ENCODE results near the gene SLC37A3.
"Not testable (repeated sequence)": the region's sequence is repeated elsewhere in the genome, so short reads cannot be mapped to it uniquely, and the experiment has no call there.

SLC37A3 gene

DNA sequence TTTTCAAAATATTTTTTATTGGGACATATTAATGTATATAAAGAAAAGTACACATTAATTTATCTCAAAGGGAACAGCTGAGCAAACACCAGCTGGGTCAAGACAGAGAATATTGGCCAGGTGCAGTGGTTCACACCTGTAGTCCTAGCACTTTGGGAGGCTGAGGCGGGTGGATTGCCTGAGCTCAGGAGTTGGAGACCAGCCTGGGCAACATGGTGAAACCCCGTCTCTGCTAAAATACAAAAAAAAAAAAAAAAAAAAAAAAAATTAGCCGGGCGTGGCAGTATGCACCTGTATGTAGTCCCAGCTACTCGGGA lies 19.8 kb upstream of the SLC37A3 start:
- H3K9me3 ChIP-seq; H3K4me3 ChIP-seq; H3K4me1 ChIP-seq; H3K27me3 ChIP-seq (ENCODE audit: low read depth); in situ Hi-C loops (cut with MboI; ENCODE audit: low sequenced_read_pairs); DNase-seq (ENCODE audit: low spot score in 2 of 2); H3K36me3 ChIP-seq (replicated peaks): not testable (repeated sequence)

DNA sequence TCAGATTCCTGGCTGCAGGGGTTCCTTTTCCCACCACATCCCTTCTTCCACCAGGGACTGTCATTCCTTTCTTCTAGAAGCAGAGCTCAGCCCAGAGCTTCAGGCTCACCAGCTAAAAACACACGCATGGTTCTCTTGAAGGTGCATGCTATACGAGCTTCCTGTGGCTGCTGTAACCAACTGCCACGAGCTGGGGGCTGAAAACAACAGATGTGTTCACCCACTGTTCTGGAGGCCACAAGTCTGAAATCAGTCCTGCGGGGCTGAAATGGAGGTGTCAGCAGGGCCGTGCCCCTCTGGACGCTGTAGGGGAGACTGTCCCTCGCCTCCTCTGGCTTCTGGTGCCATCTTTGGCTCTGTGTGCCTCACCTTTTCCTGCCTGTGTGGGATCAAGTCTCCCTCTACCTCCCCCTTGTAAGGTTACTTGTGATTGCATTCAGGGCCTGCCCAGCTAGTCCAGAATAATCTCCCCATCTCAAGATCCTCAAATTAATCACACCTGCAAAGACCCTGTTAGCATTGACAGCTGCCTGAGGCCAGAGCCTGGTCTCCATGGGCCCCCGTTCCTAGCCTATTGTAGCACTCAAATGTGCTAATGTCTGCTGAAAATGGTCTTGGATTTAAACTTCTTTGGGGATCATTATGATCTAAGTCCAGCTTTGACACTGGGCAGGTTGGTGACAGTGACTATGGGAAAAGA lies 19.3 kb upstream of the SLC37A3 start:
- no peak overlapping the region for H3K4me3 ChIP-seq
- H3K36me3 ChIP-seq (replicated peaks): no peaks in the 10 kb centered on the region
- H3K4me1 ChIP-seq: no peaks in the 10 kb centered on the region
- no peak for DNase-seq (ENCODE audit: low spot score in 2 of 2)
- H3K9me3 ChIP-seq: no peaks in the 10 kb centered on the region
- peaks cover 3% of the 10 kb centered on the region; the same call in 1 of the 2 replicates for H3K27me3 ChIP-seq (ENCODE audit: low read depth)
- in situ Hi-C loops (cut with MboI; ENCODE audit: low sequenced_read_pairs): no loop called here

DNA sequence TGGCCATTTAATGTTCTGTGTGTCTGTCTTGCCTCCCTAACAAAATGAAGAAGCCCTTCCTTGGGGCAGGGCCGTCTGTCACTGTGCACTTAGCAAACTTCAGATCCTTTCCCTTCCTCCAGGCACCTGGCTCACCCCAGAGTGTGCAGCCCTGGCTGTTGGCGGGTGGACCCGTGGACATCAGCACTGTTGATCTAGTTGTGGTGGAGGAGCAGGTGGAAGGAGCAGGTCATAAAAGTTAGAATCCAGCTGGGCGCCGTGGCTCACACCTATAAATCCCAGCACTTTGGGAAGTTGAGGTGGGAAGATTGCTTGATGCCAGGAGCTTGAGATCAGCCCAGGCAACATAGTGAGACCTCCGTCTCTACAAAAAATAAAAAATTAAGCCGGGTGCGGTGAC lies 18.2 kb upstream of the SLC37A3 start:
- in situ Hi-C loops (cut with MboI; ENCODE audit: low sequenced_read_pairs): no loop called here
- Histone ChIP-seq H3K9me3 (no peaks in the 10 kb centered on the region), H3K4me3 (no peak overlapping the region), H3K4me1 (no peaks in the 10 kb centered on the region), H3K36me3 (replicated peaks) (no peaks in the 10 kb centered on the region), H3K27me3 (ENCODE audit: low read depth) (peaks cover 3% of the 10 kb centered on the region; the same call in 1 of the 2 replicates)
- DNase-seq (ENCODE audit: low spot score in 2 of 2): no peak

DNA sequence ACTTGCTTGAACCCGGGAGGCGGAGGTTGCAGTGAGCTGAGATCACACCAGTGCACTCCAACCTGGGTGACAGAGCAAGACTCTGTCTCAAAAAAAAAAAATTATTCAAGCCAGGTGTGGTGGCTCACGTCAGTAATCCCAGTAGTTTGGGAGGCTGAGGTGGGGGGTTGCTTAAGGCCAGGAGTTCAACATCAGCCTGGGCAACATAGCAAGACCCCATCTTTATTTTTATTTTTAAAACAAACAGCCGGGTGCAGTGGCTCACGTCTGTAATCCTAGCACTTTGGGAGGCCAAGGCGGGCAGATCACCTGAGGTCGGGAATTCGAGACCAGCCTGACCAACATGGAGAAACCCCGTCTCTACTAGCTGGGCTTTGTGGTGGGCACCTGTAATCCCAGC lies 17.5 kb upstream of the SLC37A3 start:
- H3K4me1 ChIP-seq; H3K9me3 ChIP-seq; DNase-seq (ENCODE audit: low spot score in 2 of 2); H3K4me3 ChIP-seq; in situ Hi-C loops (cut with MboI; ENCODE audit: low sequenced_read_pairs); H3K27me3 ChIP-seq (ENCODE audit: low read depth); H3K36me3 ChIP-seq (replicated peaks): not testable (repeated sequence)

DNA sequence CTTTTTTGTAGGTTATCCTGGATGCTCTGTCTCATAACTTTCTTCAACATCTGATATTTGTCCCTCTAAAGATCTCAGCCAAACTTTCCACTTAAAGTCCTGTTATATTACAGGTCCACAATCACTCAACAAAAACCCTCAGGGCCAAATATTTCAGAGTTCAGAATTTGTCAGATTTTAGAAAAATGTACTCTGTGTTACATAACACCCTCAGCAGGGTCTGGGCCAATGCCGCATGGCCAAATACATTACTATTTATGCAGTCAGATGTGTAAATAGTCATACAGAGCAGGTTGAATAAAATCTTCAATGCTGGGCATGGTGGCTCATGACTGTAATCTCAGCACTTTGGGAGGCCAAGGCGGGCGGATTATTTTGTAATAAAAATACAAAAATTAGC lies 17.0 kb upstream of the SLC37A3 start:
- Histone ChIP-seq H3K4me3 (no peak overlapping the region), H3K4me1 (no peaks in the 10 kb centered on the region), H3K27me3 (ENCODE audit: low read depth) (peaks cover 3% of the 10 kb centered on the region; the same call in 1 of the 2 replicates), H3K9me3 (no peaks in the 10 kb centered on the region), H3K36me3 (replicated peaks) (no peaks in the 10 kb centered on the region)
- DNase-seq (ENCODE audit: low spot score in 2 of 2): no peak
- in situ Hi-C loops (cut with MboI; ENCODE audit: low sequenced_read_pairs): no loop called here

DNA sequence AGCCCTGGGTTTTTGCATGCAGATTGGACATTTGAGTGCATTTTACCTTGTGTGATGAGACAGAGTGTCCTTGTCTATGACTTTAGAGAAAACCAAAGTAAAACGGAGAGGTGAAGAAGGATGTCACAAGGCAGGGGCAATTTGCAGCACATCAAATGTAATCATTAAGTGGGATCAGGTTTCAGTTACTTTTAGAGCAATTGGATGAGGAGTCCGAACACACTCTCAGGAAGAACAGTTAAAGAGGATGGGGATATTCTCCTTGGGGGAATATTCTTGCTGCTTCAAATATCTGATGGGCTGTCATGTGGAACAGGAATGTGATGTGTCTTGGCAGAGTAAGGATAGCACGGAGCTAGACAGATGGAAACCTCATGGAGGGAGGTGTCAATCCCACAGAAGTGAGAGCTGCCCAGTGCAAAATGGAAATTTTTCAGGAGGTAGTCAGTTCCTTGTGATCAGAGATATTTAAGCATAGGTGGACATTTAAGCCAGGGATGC lies 6.3 kb upstream of the SLC37A3 start:
- H3K4me3 ChIP-seq: no peak overlapping the region
- H3K27me3 ChIP-seq (ENCODE audit: low read depth): no peaks in the 10 kb centered on the region
- no peaks in the 10 kb centered on the region for H3K9me3 ChIP-seq
- H3K36me3 ChIP-seq (replicated peaks): no peaks in the 10 kb centered on the region
- in situ Hi-C loops (cut with MboI; ENCODE audit: low sequenced_read_pairs): no loop called here
- no peaks in the 10 kb centered on the region for H3K4me1 ChIP-seq
- DNase-seq (ENCODE audit: low spot score in 2 of 2): no peak

DNA sequence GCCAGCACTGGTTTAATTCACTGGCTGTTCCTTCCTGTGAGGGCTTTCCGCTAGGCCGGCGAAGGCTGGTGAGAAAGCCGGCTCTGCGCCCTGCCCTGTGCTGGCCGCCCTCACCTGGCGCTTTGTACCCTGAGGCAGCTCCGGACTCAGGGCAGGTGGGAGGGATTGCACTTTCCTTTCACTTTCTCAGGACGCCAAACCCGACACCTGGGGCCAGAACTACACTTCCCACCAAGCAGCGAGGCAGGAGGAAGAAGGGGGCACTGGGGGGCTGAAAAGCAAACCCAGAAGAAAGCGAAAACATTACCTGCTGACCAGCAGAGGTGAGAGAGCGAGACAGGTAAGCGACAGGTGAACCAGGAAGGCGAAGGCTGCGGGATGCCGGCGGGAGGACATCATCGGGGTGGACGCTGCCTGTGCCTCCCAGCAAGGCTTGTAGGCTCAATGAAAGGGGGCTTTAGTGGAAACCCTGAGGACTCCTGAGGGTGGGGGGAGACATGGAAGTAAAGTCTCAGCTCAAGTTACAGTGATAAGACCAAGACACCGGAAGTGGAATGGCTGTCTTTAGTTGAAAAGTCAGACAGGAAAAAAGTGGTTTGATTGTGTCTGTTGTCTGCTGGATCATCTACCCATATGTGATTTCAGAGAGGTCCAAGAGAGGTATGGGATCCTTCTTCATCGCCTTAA lies 5.7 kb upstream of the SLC37A3 start, which contains the start of gene RAB19:
RAB19 (plus strand) TSS at position 181 of the 687 bp plus-strand sequence. CDS start 3,589 bp downstream, outside the sequence.
- H3K9me3 ChIP-seq: no peaks in the 10 kb centered on the region
- in situ Hi-C loops (cut with MboI; ENCODE audit: low sequenced_read_pairs): no loop called here
- DNase-seq (ENCODE audit: low spot score in 2 of 2): no peak
- no peaks in the 10 kb centered on the region for H3K36me3 ChIP-seq (replicated peaks)
- H3K27me3 ChIP-seq (ENCODE audit: low read depth): no peaks in the 10 kb centered on the region
- no peak within 1 kb of the TSS for H3K4me3 ChIP-seq
- no peaks in the 10 kb centered on the region for H3K4me1 ChIP-seq

DNA sequence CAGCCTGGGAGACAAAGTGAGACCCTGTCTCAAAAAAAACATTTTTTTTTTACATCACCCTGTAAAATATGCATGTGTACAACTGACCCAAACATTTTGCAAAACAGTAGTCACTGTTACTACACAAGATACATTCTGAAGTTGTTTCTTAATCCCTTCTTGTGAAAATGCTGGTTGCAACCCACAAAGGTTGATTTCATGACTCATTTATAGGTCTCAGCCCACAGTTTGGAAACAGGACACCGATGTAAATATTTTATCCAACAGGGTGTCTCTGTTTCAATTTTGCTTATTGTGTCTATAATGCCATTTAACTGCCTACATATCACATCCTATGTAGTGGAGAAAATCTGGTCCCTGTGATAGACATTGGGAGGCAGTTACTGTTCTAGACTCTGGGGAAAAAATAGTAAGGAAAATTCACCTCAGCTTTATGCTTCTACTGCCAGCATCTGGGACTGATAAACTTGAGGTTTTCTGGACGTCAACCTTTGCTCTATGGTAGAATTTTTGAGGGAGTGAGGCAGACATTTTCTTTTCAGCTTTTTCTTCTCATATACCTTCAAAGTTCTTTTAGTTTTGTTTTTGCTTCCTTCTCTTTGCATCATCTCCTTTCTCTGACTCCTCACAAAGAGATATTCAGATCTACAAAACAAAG lies 4.0 kb upstream of the SLC37A3 start:
- no peak for DNase-seq (ENCODE audit: low spot score in 2 of 2)
- in situ Hi-C loops (cut with MboI; ENCODE audit: low sequenced_read_pairs): no loop called here
- Histone ChIP-seq H3K4me1 (peaks cover 2% of the 10 kb centered on the region), H3K4me3 (no peak overlapping the region), H3K36me3 (replicated peaks) (no peaks in the 10 kb centered on the region), H3K9me3 (no peaks in the 10 kb centered on the region), H3K27me3 (ENCODE audit: low read depth) (no peaks in the 10 kb centered on the region)

DNA sequence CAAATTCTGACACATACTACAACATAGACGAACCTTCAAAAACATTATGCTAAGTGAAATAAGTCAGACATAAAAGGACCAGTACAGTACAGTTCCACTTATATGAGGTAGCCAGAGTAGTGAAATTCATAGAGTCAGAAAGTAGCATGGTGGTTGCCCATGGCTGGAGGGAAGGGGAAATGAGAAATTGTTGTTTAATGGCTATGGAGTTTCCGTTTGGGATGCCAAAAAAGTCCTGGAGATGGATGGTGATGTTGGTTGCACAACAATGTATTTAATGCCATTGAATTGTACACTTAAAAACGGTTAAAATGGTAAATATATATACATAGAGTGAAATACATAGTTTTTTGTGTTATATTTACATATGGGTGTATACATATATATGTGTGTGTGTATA lies 2.1 kb upstream of the SLC37A3 start:
- Histone ChIP-seq H3K4me3 (no peak overlapping the region), H3K36me3 (replicated peaks) (no peaks in the 10 kb centered on the region), H3K27me3 (ENCODE audit: low read depth) (no peaks in the 10 kb centered on the region), H3K4me1 (peaks cover 7% of the 10 kb centered on the region), H3K9me3 (no peaks in the 10 kb centered on the region)
- no peak for DNase-seq (ENCODE audit: low spot score in 2 of 2)
- in situ Hi-C loops (cut with MboI; ENCODE audit: low sequenced_read_pairs): no loop called here

DNA sequence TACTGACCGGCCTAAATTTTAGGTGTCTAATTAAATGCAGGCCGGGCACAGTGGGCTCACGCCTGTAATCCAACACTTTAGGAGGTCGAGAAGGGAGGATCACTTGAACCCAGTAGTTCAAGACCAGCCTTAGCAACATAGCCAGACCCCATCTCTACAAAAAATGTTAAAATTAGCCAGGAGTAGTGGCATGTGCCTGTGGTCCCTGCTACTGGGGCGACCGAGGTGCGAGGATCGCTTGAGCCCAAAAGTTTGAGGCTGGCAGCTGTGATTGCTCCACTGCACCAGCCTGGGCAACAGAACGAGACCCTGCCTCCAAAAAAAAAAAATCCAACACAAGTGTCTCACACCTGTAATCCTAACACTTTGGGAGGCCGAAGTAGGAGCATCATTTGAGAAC lies 491 bp upstream of the SLC37A3 start:
- no peak overlapping the region; the same call in 1 of the 2 replicates for H3K4me3 ChIP-seq
- peaks cover 7% of the 10 kb centered on the region for H3K4me1 ChIP-seq
- H3K9me3 ChIP-seq: no peaks in the 10 kb centered on the region
- DNase-seq (ENCODE audit: low spot score in 2 of 2): no peak
- no peaks in the 10 kb centered on the region for H3K27me3 ChIP-seq (ENCODE audit: low read depth)
- in situ Hi-C loops (cut with MboI; ENCODE audit: low sequenced_read_pairs): no loop called here
- no peaks in the 10 kb centered on the region for H3K36me3 ChIP-seq (replicated peaks)

DNA sequence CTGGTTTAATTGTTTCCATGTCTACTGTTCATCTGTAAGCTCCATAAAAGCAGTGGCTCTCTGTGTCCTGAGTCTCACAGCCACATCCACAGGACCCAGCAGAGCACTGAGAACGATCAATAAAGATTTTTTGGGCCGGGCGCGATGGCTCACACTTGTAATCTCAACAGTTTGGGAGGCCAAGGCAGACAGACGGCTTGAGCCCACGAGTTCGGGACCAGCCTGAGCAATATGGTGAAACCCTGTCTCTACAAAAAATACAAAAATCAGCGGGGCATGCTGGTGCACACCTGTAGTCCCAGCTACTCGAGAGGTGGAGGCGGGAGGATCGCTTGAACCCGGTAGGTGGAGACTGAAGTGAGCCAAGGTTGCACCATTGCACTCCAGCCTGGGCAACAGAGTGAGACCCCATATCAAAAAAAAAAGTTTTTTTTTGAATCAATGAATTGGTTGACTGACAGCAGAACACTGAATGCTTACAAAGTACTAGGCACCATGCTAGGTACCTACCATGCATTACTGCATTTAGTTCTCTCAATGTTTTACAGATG lies 4.5 kb downstream of the SLC37A3 start:
- Histone ChIP-seq H3K4me1 (peaks cover 7% of the 10 kb centered on the region), H3K4me3 (no peak overlapping the region), H3K9me3 (no peaks in the 10 kb centered on the region), H3K27me3 (ENCODE audit: low read depth) (no peaks in the 10 kb centered on the region), H3K36me3 (replicated peaks) (no peaks in the 10 kb centered on the region)
- no peak for DNase-seq (ENCODE audit: low spot score in 2 of 2)
- in situ Hi-C loops (cut with MboI; ENCODE audit: low sequenced_read_pairs): no loop called here

DNA sequence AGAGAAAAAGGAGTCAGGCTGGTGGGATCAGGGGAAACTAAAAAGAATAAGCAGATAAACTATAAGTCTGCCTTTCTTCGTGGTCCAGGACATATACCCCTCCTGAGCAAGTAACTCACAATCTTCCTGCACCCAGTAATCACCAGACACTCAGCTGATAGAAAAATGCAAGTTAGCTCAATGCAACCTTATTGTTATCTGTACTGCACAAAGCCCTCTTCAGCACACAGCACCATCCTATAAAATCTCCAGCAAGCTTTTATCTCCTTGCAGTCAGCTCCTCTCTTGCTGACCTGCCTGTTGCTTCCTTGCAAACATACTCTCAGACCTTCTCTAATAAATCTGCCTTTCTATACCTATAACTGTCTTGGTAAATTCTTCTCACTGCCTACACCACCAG lies 6.7 kb downstream of the SLC37A3 start:
- in situ Hi-C loops (cut with MboI; ENCODE audit: low sequenced_read_pairs): no loop called here

DNA sequence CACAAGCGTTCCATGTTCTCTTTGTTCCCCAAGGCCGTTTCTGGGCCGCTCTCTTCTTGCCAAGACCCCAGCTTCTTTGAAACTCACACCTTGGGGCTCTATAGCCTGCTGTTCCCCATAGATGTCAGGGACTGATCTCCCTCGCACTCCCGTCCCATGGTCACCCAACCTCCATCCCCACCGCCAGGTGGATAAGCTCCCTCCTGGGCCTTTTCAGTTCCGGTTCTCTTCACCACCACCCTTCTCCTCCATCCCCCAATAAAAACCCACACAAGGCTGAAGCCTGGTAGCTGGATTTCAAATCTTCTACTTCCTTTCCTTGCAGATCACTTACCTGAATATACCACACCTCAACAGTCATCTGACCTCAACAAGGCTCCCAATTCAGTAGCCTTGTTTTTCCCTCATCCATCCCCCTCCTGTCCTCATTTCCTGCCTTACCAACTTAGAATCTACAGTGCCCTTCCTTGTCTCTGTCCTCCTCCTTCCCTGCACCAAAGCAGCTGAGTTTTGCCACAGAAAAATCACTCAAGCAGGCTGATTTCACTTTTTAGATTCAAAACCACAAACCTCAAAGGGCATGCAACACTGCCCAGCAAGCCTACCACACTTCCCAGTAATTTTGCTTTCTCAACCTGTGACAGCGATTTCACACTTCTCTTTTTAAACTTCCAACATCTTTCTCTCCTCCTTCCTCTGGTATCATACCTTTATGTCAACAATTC lies 7.7 kb downstream of the SLC37A3 start:
- H3K4me3 ChIP-seq: no peak overlapping the region

More for the DNA sequence above, 6.7 kb downstream of the SLC37A3 start:
- no peaks in the 10 kb centered on the region for H3K36me3 ChIP-seq (replicated peaks)
- no peak overlapping the region for H3K4me3 ChIP-seq
- peaks cover 2% of the 10 kb centered on the region; the same call in 1 of the 2 replicates for H3K4me1 ChIP-seq
- H3K27me3 ChIP-seq (ENCODE audit: low read depth): no peaks in the 10 kb centered on the region
- H3K9me3 ChIP-seq: no peaks in the 10 kb centered on the region
- no peak for DNase-seq (ENCODE audit: low spot score in 2 of 2)

More for the DNA sequence above, 7.7 kb downstream of the SLC37A3 start:
- Histone ChIP-seq H3K36me3 (replicated peaks) (no peaks in the 10 kb centered on the region), H3K9me3 (no peaks in the 10 kb centered on the region), H3K4me1 (no peaks in the 10 kb centered on the region), H3K27me3 (ENCODE audit: low read depth) (no peaks in the 10 kb centered on the region)
- DNase-seq (ENCODE audit: low spot score in 2 of 2): no peak
- in situ Hi-C loops (cut with MboI; ENCODE audit: low sequenced_read_pairs): no loop called here

Measured in HAP-1 (cell line).